ENCODE measurements around the gene ATP11C. TPM values are rescaled to one million over a fixed set of nuclear protein-coding genes. Genes with fewer than 3 reads are reported as not detected.

ATP11C gene
- total RNA-seq, 1 experiment from 2014 or later = 38.6 TPM

GRCh38 chrX:139929876-139930275 is 3.0 kb downstream of the ATP11C start:
- Mint-ChIP-seq H3K4me3 (peak overlapping the region; percentile 71), H3K36me3 (no peaks in the 10 kb centered on the region), H3K4me1 (peaks cover 43% of the 10 kb centered on the region), H3K9me3 (no peaks in the 10 kb centered on the region), H3K27ac (no peak overlapping the region), H3K27me3 (ENCODE audit: low read depth) (no peaks in the 10 kb centered on the region; the same call in 1 of the 2 replicates)
- DNase-seq (ENCODE audit: low spot score) = no peak
- ATAC-seq = no peak
- ChIA-PET POLR2A (no interaction called here), CTCF (no interaction called here)
- TF ChIP-seq CDX4 (CRISPR knock-in tag; IDR thresholded peaks at IDR 0.05; ENCODE audit: borderline replicate concordance) = no peak
- no peak for TF ChIP-seq E2F5 (CRISPR knock-in tag; IDR thresholded peaks at IDR 0.05)
- no peak for TF ChIP-seq AR (CRISPR knock-in tag; IDR thresholded peaks at IDR 0.05)
- TF ChIP-seq CREM (CRISPR knock-in tag; IDR thresholded peaks at IDR 0.05) = no peak
- TF ChIP-seq ERG (CRISPR knock-in tag; IDR thresholded peaks at IDR 0.05) = no peak
- TF ChIP-seq ZNF281 (CRISPR knock-in tag; IDR thresholded peaks at IDR 0.05) = no peak
- no peak for TF ChIP-seq ZNF232 (CRISPR knock-in tag; IDR thresholded peaks at IDR 0.05)
- no peak for TF ChIP-seq ETV6 (CRISPR knock-in tag; IDR thresholded peaks at IDR 0.05)

GRCh38 chrX:139924696-139925095 is 8.2 kb downstream of the ATP11C start:
- no peak overlapping the region for H3K4me3 Mint-ChIP-seq
- no peaks in the 10 kb centered on the region for H3K36me3 Mint-ChIP-seq
- no peak for TF ChIP-seq TP53 (CRISPR knock-in tag; IDR thresholded peaks at IDR 0.05)
- TF ChIP-seq ZNF532 (CRISPR knock-in tag; IDR thresholded peaks at IDR 0.05; ENCODE audit: borderline replicate concordance) = no peak
- H3K4me1 Mint-ChIP-seq = peaks cover 37% of the 10 kb centered on the region
- no peaks in the 10 kb centered on the region for H3K9me3 Mint-ChIP-seq
- peak overlapping the region; percentile 41; the same call in 1 of the 2 replicates for H3K27ac Mint-ChIP-seq
- ChIA-PET CTCF (interaction anchor here (1.6 kb wide), 1 partner anchor 11 kb away, joined by 4 read pairs; no protein-coding TSS in a partner anchor), POLR2A (no interaction called here)
- no peaks in the 10 kb centered on the region for H3K27me3 Mint-ChIP-seq (ENCODE audit: low read depth)
- no peak for DNase-seq (ENCODE audit: low spot score)
- no peak for ATAC-seq

Measured in WTC11 (cell line).